GM19455 (cell line): ENCODE results near the gene BDNF.

Experiments used
- ATAC-seq: cut with Tn5 transposase; IDR thresholded peaks from one replicate; pipeline ENCODE4 v1.9.1; 2021; ENCODE audit not compliant: unreplicated experiment

The BDNF gene

DNA sequence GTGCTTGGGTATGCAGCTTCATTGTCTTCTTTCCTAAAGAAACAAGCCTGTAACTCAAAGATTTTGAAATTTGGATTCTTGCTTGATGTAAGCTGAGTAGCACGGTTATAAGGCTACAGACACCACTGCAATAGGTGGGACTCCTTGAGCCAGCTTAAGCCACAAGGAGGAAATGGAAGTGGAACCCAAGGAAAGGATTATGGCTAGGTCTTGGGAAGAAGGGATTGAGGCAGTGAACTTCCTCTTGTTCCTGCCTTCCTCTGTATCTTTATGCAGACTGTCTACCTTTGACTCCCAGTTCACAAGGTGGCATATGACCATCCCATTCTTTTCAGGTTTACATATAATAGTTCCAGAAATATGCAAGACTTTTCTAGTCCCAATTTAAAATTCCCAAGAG is 72.3 kb downstream of the BDNF start:
- ATAC-seq, result no peak

DNA sequence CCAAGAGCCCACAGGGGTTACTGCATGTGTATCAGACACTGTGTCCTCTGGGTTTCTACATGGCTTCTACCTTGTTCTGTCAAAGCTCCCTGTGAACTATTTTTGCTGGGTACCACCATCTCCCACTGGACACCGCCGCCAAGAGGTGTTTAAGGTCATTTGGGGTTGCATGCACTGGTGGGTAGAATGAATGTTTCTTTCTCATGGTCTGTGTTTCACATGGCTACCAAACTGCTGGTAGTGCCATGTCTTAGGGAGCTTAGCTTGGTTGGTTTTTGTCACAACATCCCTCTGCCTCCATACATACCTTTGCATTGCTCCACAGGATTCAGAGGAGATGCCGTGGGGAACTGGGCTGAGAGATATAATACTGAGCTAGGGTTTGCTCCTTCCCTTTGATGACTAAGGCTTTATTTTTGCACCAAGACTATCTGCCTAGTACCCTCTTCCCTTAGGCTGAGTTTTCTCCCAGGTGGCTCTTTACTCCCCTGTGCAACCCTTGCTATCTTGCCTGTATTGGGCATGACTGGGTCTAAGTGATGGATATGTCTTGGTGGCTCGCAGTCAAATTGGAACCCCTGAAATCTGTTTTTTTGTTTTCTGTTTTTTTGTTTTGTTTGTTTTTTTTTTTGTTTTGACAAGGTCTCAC is 73.2 kb downstream of the BDNF start:
- ATAC-seq, result no peak

DNA sequence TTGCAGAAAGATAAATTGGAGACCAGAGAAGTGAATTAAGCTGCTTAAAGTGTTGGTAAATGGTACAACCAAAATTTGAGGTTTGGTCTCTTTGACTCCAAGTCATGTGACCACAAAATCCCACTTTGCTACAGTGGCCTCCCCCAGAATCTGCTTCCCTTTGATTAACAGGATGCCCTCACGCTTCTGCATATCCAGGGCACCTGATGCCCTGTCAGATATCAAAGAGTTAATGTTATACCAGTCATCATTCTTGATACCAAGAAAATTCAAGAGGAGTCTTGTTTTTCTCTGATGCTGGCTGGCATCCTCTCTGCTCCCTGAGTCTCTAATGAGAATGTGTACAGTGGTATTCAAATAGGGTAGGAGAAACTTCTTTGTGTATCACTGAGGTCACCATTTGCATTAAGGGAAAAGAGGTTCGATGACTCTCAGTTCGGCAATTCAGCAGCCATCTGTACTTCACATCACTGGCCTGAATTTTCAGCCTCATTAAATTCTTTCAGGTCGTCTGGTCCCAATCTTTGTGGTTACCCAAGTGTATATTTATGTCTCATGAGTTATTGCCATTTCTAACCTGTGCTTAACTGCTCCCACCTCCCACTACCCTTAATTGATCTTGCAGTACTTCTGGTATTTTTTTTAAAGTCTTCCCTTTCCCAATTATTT is 73.9 kb downstream of the BDNF start:
- no peak for ATAC-seq

DNA sequence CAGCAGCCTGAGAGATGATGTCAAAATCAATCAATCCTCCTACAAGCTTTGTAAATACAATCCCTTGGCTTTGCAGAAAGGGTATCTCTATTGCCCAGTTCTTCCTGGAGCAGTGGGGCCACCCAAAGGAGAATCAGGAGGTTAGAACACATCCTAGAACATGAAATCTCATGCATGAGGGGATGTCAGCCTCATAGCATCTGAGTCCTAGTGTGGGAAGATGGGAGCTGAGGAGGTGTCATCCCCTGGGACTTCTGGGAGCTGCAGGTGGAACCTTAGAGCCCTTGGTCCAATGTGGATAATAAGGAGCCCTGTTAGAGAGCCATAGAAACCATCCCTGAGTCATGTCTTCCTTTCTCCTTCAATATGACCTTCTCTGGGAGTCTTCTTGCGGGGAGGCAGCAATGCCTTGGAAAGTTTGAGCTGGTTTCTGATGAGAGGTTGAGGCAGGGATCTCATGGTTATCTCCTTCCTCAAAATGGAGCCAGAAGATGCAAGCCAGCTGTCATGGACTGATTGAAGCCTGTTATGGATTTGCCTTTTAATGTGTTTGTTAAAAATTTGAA is 74.8 kb downstream of the BDNF start:
- ATAC-seq, result no peak

DNA sequence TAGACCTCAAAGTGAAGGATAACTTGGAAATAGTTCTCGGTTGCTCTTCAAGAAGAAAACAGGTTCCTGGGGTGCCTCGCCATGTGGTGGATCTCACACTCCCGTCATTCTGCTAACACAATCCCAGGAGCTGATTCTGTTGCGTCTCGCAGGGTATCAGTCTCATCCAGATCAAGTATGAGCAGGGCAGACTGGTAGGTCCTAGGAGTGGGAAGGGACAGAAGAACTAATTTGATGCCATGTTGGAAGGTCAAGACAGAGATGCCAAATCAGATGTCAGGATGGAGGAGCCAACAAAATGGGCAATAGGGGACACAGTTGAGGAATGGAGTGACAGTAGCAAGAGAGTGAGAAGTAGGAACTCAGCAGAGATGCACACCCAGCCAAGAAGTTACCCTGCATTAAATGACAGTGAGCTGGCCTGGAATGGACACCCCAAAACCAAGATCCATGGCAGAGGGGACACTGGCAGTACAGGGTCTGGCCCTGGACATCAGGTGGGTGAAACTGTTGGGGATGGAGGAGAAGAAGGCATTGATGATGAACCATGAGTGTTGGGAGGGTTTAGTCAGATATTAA is 76.2 kb downstream of the BDNF start:
- no peak for ATAC-seq

DNA sequence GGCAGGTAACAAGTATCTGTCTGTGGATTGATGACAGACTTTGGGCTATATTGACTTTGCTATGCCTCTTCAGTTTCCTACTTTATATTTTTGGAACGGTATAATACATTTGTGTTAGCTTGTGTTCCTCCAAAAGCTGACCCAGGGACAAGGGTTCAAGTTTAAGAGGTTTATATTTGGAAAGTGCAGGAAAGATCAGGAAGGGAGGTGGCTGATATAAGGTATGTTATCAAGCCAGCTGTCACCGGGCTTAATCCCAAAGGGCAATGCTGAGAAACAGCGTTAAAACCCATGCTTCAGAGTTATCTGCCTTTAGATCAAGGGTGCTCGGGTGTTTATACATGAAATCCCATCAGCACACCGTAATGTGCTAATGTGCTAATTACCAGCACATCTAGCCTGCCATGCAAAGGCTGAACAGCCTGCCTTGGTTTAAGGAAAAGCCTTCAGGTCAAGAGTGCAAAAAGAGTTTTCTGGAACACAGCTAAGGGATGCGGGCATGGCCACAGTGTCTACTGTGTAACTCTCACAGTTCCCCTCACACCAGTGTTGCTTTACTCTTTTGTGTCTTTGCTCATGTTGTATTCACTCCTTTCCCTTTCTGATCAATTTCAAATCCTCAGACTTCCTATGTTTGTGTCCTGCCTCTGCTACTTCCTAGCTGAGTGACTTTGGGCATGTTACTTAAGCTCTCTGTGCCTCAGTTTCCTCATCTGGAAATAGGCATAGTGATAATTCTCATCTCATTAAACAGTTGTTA is 77.5 kb downstream of the BDNF start:
- ATAC-seq, result no peak

DNA sequence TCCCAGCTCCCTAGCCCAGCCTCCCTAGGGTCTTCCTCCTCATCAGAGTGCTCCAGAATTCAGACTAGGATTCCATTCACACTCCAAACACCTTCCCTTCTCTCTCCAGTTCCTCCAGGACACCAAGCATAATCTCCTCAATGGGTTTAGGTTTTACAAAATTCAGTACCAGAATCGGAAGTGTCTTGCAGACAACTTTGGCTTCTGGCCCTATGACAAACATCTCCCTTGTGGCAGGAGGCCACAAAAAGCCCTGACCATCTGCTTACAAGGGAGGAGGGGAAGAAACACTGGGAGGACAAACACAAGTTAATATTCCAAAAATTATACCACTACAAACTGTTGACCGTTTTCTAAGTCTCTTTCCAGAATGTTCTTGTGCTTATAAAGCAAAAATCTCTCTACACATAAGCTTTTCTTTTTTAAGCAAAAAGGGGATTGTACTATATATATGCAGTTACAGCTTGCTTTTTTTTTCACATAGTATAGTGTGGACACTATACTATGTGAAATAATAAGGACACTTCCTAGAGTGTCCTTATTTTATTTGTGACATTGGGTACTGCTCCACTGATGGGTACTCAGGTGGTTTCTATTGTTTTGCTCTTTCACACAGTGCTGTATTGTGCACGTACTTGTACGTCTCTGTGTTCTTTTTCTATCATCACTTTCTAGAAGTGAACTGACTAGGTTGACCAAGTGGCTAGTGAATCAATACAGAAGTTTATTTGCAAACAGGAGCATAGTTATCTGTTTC is 78.7 kb downstream of the BDNF start:
- no peak for ATAC-seq

DNA sequence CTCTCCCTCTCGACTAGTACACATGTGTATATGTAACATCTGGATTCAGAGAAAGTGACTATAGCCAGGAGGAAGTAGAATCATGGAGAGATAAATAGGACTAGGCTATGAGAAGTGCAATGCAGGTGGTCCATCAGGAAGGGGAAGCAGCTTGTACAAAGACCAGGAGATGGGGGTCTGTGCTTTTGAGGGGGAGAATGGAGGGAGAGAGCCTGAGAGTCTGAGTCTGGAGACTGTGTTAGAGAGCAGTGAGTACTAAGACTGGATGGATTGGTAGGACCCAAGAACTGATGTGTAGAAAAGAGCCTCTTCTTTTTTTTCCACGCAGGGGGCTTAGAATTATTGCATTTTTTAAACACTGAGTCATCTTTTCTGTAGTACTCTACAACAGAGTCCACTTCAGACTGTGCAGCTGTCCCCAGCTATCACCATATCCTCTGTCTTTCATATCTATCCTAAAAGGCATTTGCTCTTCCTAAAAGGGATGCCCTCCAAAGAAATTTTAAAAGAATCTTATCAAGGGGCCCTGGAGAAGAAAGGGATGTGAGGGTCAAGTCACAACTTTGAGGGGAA is 80.4 kb downstream of the BDNF start:
- no peak for ATAC-seq

DNA sequence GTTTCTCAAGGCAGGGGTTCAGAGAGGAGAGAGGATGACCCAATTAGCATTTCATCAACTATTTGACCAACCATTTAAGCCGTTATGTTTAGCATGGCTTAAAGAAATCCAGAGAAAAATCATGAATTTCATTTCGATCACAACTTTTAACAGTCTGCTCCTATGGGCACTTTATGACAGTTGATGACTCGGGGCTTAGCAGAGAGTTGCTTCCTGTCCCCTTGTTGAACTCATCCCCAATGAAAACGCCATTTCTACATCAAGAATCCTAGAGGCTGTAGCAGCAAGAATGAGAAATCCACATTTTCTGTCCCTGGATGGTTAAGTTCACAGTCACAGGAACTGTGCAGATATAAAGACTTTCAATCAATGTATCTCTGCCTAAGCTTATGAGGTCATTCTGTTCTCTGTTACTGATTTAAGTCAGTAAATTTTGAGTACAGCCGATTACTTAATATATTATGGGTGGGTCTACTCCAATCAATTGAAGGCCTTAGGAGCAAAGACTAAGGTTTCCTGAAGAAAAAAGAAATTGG is 81.1 kb downstream of the BDNF start:
- no peak for ATAC-seq

DNA sequence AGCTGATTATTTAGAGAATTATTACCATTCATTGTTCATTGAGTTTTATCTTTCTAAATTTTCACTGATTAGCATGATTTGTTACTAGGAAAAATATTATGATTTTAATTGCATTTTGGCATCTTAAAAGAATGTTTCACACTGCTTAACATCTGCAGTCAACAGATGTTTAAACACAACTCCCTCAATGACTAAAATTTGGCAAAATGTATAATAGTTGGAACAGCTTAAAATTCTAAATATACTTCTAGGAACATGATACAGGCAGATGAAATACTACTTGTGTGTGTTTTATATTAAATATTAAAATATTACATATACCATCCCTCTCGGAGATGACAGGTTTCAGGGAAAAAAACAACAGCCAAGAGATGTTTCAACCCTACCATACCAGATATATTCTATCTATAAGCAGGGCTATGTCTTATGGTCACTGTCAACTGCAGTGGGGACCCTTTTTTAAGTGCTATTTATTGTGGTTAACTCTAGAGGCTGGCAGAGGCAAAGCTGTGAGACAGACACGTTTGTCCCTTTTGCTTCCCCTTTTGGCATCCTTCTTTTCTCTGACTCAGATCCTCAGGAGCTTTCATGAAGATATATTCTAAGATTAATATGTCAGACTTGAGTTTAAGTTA is 81.9 kb downstream of the BDNF start:
- ATAC-seq, result no peak

DNA sequence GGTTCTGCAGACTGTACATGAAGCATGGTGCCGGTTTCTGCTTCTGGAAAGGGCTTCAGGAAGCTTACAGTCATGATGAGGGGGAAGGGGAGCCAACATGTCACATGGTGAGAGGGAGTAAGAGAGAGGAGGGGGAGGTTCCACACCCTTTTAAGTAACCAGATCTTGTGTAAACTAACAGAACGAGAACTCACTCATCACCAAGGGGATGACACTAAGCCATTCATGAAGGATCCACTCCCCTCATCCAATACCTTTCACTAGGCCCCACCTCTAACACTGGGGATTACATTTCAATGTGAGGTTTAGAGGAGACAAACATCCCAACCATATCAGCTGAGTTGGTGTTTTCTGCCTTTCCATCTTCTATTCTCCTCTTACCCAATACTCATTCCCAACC is 83.5 kb downstream of the BDNF start:
- no peak for ATAC-seq

DNA sequence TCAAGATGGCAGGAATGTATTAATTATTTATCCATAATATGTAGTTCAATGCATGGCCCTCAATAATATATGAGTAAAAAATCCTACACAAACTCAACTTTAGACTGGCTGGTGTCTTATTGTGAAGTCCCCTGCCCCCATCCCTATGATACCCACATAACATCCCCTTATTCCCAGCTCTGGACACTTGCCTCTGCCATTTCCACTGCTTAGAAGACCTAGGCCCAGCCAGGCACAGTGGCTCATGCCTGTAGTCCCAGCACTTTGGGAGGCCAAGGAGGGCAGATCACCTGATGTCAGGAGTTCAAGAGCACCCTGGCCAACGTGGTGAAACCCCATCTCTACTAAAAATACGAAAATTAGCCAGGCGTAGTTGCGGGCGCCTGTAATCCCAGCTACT is 84.4 kb downstream of the BDNF start:
- ATAC-seq, result no peak

DNA sequence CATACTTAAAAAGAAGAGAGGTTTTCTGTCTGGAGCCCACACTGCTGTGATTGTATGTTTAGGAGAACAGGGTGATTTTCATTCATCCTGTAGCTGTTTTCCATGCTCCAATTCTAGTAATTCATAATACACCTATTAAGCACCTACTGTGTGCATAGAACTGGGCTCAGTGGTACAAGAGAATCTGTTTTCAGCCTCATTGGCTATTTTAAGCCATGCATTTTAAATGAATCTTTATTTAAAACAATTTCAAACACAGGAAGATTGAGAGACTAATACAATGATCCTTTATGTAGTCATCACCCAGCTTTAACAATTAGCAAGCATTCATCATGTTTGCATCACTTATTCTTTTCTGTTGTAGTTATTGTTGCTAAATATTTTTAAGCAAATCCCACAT is 86.2 kb downstream of the BDNF start:
- no peak for ATAC-seq

DNA sequence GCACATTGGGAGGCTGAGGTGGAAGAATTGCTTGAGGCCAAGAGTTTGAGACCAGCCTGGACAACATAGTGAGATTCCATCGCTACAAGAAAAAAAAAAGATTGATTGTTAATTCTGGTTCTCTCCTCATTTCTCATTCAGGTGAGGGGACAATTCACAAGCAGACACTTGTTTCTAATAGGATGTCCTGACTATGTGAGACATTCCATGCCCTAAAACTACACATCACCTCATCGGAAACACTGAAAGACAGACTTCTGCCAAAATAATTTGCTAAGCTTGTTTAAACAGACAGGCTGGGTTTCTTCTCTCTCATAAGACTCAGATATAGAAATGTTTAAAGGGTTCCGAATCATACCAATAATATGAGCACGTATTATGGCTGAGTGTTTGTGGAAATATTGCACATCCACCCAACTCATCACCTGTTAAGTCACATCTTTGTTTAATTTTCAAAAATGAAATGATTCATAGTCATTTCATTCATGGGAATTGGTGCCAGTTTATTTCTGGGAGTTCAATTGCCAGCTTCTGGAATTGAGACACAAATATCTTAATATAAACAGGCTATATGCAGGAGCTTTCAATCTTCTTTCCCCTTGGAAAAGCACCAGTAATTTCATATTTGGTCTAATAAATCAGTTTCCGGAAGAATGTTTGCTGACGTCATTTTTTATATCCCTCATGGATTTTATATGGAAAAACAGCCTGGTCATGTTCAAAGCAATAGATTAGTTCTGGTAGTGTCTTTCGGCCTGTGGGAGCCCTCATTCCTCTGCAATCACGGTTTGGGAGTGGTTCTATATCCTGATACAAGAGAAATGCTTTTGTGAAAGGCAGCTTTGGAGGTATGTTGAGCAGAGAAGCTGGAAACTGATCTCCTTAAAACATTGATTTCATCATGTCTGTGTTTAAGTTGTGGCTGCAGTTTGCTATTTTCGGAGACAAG is 87.0 kb downstream of the BDNF start:
- no peak for ATAC-seq

DNA sequence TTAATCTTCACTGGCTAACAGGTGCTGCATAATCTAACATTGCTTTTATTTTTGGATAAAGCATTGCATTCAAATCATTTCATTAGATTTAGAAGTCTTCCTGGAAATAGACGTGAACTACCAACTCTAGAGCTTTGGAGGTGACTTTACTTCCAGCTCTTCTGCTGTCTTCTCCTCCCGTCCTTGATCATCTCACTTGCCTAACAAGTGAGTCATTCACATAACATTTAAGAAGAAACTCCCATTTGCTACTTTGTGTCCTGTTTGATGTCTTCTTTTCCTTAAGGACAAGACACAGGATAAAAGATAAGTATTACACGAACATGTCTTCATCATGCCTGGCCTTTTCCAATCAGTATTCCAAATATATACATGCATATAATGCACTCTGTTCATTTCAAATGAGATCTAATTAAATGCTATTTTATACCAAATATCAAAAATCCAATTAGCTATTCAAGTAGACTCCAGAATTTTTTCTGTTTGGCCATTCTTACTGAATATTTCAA is 88.3 kb downstream of the BDNF start:
- ATAC-seq, result no peak

DNA sequence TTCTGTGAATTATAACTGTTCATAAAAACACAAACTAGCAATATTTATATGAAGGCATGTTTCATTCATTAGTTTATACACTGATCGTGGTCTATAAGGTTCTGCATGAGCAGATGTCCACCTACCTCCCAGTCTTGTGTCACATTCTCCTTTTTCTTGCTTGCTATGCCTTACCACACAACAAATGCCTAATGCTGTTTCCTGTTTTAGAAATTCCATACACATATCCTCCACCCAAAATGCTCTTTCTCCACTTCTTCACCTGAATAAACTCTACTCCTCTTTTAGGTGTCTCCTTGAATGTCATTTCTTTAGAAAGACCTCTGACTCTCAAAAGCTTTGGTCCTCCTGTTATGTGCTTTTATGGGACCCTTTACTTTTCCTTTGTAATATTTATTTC is 88.9 kb downstream of the BDNF start:
- no peak for ATAC-seq

DNA sequence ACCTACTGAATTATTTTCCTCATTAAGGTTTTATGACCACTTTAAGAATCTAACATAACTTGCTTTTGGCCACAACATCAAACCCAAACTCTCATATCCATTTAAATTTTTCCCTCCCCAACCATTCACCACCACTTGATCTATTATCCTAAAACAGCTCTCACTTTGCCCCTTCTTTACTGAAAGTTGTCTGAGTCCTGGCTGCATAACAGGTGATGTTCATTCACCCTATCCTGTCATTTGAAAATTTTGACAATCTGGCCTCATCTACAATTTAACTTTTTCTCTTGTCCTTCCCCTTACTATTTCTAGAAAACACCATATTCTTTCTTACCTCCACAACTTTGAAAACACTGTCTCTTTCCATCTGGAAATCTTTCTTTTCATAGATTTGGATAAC is 89.3 kb downstream of the BDNF start:
- ATAC-seq, result no peak

DNA sequence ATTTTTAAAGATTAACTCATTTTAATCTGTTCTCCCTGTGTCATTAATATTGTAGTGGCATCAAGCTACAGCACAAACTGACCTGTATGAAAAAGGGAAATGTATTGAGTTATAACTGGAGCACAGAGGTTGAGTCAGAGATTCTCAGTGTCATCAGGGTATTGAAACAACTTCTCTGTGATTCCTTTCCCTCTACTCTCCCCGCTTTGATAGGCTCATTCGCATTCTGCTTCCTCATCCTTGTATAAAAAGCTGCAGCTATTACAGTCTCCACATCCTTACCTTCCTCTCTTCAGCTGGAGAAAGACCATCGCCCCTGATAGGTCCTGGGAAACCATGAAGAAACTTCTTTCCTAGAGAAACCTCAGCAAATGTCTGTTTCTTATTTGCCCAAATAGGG is 90.0 kb downstream of the BDNF start:
- ATAC-seq, result no peak

DNA sequence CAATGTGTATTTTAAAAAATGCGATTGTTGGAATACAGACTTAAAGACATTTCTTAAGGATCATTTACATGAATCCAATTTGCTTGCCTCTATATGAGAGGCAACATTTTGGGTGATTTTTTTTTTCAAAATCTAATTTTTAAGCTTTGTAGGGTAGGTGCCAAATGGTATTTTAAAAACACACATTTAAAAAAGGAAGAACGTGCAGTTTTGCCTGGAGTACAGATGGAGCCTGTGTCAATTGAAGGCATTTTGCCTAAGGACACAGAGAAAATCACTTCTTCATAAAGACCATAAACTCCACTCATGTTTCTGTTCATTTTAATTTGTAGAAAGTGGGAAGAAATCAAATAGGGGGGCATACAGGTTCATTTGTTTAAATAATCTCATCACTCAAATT is 91.3 kb downstream of the BDNF start:
- ATAC-seq, result no peak
